Measurements from ENCODE around the gene NME3. TPM values are rescaled to one million over a fixed set of nuclear protein-coding genes. Genes with fewer than 3 reads are reported as not detected.

NME3 gene
- 54.8 and 102 TPM in 2 replicates for total RNA-seq

GRCh38 chr16:1771188-1771863, at the start of gene NME3:
Gene NME3 (minus strand): TSS chr16:1771543. CDS start chr16:1771534, 9 bp downstream.

GRCh38 chr16:1793578-1794220, 22.4 kb upstream of the NME3 start, which contains the start of gene IGFALS:
Gene IGFALS (minus strand): TSS chr16:1793705. CDS start chr16:1793652, 53 bp downstream.

GRCh38 chr16:1782408-1783264, 11.3 kb upstream of the NME3 start, which contains the start of the genes NUBP2 and SPSB3:
Gene NUBP2 (plus strand): TSS chr16:1782960. CDS start chr16:1783021, 61 bp downstream.
Gene SPSB3 (minus strand): TSS chr16:1782571. CDS start chr16:1781483, 1,088 bp downstream.

GRCh38 chr16:1772908-1773702, 1.8 kb upstream of the NME3 start, which contains the start of gene MRPS34:
Gene MRPS34 (minus strand): TSS chr16:1773134. CDS start chr16:1773119, 15 bp downstream.

GRCh38 chr16:1772362-1772907, 1.1 kb upstream of the NME3 start, which contains the start of gene EME2:
Gene EME2 (plus strand): TSS chr16:1772810. CDS start chr16:1773228, 418 bp downstream.

Other genes starting within 250 kb of the NME3 start
- 1.4 and 4.8 TPM in 2 replicates for gene TMEM204, start 237.9 kb downstream of the NME3 start, total RNA-seq
- 32.5 and 41.0 TPM in 2 replicates for gene IFT140, start 159.5 kb downstream of the NME3 start, total RNA-seq
- 5.0 and 11.4 TPM in 2 replicates for gene CRAMP1, start 159.2 kb downstream of the NME3 start, total RNA-seq
- 25.5 and 69.2 TPM in 2 replicates for gene JPT2, start 93.3 kb downstream of the NME3 start, total RNA-seq
- gene MAPK8IP3, start 65.3 kb downstream of the NME3 start, total RNA-seq: 29.7 and 69.6 TPM in 2 replicates
- 17.2 and 20.9 TPM in 2 replicates for gene EME2, start 1.3 kb upstream of the NME3 start, total RNA-seq
- gene MRPS34, start 1.6 kb upstream of the NME3 start, total RNA-seq: 57.5 and 73.0 TPM in 2 replicates
- 24.1 and 30.9 TPM in 2 replicates for gene SPSB3, start 11.0 kb upstream of the NME3 start, total RNA-seq
- 52.0 and 60.9 TPM in 2 replicates for gene NUBP2, start 11.4 kb upstream of the NME3 start, total RNA-seq
- gene IGFALS, start 22.2 kb upstream of the NME3 start, total RNA-seq: not detected in 2 replicates
- 54.9 and 57.3 TPM in 2 replicates for gene HAGH, start 55.3 kb upstream of the NME3 start, total RNA-seq
- gene FAHD1, start 55.7 kb upstream of the NME3 start, total RNA-seq: 57.6 and 61.4 TPM in 2 replicates
- not detected in 2 replicates for gene MEIOB, start 100.6 kb upstream of the NME3 start, total RNA-seq
- gene HS3ST6, start 146.9 kb upstream of the NME3 start, total RNA-seq: not detected in 2 replicates
- 4.1 and 6.2 TPM in 2 replicates for gene MSRB1, start 171.7 kb upstream of the NME3 start, total RNA-seq
- not detected in 2 replicates for gene RPL3L, start 183.1 kb upstream of the NME3 start, total RNA-seq
- 91.1 and 110 TPM in 2 replicates for gene NDUFB10, start 188.0 kb upstream of the NME3 start, total RNA-seq
- gene RPS2, start 193.3 kb upstream of the NME3 start, total RNA-seq: 1,386 and 1,428 TPM in 2 replicates
- gene RNF151, start 195.3 kb upstream of the NME3 start, total RNA-seq: not detected in 2 replicates
- gene TBL3, start 200.5 kb upstream of the NME3 start, total RNA-seq: 26.4 and 59.3 TPM in 2 replicates
- gene NOXO1, start 209.9 kb upstream of the NME3 start, total RNA-seq: under 0.01 and 0.28 TPM in 2 replicates
- gene GFER, start 212.7 kb upstream of the NME3 start, total RNA-seq: 11.1 and 14.3 TPM in 2 replicates
- 3.6 and 7.3 TPM in 2 replicates for gene SYNGR3, start 218.4 kb upstream of the NME3 start, total RNA-seq
- 13.1 and 29.6 TPM in 2 replicates for gene ZNF598, start 238.3 kb upstream of the NME3 start, total RNA-seq
- 0.30 and 0.65 TPM in 2 replicates for gene NPW, start 248.2 kb upstream of the NME3 start, total RNA-seq